CD4-positive, alpha-beta T cell treated with Interleukin-15 for 1 hour (primary cell): Measurements from ENCODE around the gene RGP1.

Source experiments
- DNase-seq: peaks from one replicate; pipeline ENCODE4 v3.0.0-alpha.2; 2020

Gene RGP1

DNA sequence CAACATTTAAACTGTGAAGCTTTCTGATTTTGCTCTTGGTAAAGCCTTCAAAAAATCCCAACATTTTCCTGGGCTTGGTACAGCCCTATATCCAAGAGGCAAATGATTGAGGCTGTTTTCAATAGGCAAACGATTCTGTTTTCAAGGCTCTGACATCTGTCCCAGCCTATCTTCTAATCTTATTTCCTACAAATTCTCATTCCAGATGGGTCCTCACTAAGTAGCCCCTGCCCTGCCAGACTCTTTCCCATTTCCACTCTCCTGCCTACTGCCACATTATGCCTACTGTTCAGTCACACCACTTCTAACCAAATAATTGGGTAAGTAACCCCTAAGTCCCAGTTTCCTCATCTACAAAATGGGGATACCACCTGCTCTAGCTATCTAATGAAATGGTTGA lies 3.5 kb upstream of the RGP1 start:
- DNase-seq, result no peak

DNA sequence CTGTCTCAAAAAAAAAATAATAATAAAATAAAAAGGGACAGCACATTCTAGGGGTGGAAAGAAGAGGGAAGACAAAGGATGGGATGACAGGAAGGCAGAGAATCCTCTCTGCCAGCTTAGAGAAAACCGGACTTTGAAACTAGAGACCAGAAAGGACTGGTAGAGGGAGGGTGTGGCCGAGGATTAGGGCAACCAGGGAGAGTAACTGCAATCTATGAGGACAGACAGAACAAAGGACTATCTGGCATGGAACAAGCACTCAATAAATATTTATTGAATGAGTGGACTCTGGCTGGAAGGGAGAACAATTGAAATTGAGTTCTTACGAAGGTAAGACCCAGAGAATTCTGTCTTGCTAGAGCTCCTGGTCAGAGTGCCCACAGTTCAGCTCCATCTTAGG lies 2.5 kb upstream of the RGP1 start:
- no peak for DNase-seq

DNA sequence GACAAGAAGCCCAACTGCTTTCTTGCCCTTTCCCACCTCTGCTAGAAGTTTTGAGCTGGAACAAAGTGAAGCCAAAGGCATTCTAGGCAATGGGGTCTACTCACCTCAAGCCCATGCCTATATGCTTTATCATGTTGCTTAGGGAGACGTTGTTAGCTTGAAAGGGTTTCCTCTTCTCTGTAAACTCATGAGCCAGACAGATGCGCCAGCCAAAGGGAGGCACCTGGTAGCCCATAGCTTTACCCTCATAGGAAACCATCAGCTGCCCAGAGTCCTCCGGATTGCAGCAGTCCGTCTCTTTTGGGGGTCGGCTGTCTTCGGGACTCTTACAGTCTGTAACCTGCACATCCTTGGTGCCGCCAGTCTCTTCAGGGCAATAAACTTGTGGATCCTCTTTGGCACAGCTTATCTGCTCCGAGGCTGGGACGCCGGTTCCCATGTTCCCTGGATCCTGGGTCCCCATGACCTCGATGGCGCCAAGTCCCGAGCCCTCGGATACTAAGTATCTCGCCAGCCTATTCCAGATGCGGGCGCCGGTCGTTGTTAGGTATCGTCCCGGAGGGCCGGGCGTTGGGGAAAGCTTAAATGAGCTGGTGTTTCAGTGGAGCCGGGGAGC lies 737 bp upstream of the RGP1 start:
- DNase-seq, result no peak

DNA sequence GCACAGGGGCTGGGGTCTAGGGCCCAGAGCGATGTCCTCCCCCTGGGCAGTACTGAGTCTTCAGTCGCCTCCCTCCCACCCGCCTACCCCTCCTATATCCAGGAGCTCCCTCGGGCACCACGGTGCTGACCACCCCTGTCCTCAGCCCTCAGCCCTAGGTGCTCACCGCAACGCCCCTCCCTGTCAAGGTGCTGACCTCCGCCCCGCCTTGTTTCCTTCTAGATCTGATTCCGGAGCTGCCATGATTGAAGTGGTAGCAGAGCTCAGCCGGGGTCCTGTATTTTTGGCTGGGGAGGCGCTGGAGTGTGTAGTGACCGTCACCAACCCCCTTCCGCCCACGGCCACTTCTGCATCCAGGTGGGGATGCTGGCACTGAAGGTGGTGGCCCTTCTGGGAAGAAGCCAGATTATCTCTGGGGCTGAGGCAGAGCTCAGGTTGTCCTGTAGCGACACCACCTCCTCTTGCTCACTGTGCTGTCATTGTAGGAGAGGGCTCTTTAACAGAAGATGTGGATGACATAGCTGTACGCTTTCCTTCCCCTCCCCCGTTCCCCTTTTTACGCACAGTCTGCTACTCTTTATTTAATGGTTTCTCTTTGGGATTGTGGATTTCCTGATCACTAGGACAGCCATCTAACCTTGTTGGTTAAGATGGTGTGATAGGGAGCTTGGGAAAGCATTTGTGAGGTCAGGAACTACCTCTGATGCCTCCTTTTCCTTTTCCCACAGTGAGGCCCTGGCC lies 598 bp downstream of the RGP1 start:
- DNase-seq, result no peak

DNA sequence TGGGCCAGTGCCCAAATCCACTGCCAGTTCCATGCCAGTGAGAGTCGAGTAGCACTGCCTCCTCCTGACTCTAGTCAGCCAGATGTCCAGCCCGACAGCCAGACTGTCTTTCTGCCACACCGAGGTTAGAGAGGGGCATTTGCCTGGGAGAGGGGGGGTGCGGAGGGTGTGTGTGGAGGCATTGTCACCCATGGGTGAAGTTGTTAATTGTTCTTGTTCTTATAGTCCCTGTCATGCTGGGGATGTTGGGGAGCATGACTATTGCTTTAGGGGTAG lies 1.1 kb downstream of the RGP1 start:
- DNase-seq, result no peak

DNA sequence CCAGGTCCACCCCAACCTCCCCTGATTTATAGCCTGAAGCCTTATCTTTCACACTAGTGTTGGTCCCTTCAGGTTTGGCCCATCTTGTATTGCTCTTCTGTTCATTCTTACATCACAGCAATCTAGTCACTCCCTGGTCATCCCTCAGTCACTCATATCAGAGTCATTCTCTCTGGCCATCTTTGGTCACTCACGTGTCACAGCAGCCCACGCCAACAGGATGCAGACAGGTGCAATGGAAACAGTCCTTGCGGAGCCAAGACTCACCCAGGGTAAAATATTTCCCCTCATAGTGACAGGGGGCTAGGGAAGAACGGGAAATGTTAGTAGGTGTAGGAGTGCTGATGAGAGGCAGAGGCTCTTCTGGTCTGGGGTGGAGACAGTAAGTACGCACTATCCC lies 4.4 kb downstream of the RGP1 start:
- DNase-seq, result no peak

DNA sequence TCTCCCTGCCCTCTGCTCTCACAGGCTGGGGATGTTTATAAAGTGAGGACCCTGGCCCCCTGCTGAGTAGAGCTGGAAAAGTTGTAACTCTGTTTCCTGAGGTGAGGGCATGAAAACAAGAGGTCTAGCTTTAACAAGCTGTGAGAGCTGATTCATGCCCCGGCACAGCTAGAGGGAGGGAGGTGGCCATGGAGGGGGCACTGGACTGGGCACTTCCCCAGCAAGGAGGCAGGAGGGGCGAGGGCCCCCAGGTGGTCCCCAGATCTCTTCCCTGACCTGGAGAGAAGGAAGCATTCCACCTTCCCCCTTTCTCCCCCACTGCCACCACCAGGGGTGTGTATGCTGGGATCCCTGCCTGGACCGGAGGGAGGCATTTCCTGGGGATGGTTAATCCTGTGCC lies 5.2 kb downstream of the RGP1 start, which contains the start of gene MSMP:
Gene MSMP (minus strand): TSS at position 13 of the 400 bp plus-strand sequence. CDS start 147 bp downstream, outside the sequence.
- DNase-seq, result no peak

DNA sequence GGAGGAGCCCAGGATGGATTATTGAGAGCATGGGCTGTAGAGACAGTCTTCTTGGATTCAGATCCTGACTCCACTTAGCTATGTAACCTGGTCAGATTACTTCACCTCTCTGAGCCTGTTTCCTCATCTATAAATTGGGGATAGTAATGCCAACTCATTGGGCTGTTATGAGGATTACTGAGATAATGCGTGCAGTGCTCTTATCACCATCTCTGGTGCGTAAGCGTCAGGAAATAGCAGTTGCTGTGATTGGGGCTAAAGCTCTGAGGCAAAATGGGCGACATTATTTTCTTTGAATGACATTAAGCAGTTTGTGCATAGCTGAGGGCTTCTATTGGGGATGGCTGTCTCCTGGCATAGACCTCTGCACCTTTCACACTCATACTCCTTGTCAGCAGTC lies 6.0 kb downstream of the RGP1 start:
- DNase-seq, result no peak

DNA sequence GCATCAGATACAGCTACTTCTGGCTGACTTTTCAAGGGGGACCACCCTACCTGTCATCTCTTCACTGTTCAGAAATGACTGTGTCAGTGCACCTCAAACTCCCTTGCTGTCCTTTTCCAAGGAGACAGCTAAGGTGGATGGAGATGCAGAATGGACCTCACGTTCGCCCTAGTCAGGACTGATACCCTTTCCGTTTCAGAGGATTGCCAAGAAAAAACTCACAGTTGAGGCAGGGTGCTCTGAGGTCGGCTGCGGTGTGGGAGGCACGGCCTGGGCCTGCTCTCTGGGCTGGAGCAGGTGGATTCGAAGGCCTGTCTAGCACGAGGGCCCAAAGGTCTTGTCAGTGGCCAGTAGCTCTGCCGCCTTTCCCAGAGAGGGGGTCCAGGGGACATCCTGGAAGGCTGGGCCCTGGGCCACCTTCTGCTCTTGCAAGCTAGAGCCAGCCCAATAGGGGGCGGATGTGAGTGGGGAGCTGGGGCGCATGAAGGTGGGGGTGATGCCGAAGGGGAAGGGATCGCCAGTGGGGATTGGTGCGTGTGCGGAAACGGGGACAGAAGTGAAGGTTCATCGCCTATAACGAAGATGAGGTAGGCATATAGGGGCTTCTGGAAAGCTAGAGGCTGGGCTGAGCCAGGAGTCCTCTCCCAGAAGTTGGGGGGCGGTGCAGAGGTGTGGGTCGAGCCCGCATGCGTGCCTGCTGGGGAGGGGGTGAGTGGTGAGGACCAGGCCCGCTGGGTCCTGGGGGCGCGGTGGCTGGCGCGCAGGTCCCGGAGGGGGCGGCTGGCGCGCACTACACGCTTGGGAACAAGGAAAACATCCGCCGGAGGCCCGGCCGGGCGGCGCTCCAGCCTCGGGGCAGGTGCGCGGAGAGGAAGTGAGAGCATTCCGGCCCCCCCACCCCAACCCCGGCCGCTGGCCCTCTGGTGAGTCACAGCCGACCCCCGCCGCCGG lies 7.5 kb downstream of the RGP1 start:
- DNase-seq, result peak; percentile 71

DNA sequence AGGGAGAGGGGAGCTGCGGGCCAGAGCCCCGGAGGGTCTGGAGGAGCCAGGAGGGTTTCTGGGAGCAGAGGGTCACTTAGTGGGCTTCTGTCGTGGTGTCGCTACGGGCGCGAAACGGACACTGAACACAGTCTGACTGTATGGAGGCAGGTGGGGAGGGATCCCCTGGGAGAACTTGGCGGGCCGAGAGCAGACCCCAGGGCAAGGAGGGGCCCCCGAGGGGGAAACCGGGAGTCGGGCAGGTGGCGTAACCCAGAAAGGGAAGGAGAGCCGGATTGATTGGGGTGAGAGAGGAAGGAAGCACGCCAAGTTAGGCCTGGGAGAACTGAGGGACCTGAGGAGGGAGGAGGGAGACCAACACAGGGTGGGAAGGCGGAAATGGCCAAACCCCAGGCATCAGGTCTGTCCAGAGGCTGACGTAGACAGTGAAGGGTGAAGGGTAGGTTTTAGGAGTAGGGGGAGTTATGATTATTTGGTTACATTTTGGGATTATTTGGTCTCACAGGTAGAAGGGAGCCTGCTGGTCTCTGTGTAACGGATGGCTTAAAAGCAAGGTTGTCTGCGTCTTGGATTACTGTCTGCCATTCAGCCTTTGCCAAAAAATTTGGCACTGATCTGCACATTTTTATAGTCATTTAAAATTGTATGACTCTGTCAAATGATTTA lies 8.3 kb downstream of the RGP1 start:
- DNase-seq, result no peak

DNA sequence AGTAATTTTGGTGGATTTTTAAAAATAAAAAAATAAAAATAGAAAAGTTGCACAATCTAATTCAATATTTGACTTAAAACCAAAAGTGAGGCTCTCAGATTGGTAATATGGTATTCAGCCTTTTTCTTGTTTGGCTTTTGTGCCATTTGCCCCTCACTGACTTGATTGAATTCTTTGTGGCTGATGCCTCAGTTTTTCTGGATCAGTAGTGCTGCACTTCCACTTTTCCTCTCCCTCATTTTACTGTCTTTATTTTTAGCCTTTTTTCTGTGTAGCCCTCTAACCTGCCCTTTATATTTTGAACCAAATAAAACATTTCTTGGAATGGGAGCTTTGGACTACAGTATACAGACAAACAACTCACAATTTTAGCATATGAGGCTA lies 8.8 kb downstream of the RGP1 start:
- DNase-seq, result no peak

DNA sequence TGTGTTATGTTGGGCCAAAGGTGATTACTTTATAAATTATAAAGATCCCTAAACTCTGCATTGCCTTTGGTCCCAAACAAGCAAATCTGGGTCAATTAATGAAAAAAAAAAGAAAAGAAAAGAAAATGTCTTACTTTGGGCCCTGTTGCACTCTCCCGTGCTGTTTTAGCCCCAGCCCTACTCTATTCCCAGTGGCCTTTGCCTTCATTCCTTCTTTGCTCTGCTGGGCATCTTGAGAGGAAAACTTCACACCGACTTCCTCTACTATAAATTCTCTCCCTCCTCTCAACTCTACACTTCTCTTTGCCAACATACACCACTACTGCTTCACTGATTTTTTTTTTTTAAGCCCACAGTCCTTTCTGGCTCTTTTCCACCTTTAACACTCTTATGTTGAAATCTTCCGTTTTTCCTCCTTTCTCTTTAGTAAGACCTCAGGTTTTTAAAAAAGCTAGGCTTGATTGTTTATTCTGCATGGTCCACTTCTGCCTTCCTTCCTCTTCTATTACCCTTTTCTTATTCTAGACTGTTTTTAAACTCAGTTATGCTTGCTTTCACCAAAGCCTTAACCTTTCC lies 9.5 kb downstream of the RGP1 start:
- DNase-seq, result no peak

DNA sequence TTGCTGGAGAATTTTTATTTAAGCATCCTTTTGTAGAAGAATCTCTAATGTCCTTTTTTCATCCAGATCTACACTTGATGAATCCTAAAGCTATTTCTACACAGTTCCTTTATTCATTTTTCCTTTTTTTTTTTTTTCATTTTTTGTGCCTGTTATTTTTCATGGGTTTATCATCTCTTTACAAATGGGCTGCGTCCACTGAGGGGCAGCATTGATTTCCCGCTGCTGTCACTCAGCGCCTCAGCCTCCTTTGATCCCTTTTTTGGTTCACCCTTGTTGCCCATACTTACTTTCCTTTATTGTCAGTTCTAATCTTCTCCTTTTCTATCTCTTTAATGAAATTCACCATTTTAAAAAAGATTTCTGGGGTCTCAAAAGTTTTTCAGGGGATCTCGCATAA lies 10.7 kb downstream of the RGP1 start:
- DNase-seq, result no peak

DNA sequence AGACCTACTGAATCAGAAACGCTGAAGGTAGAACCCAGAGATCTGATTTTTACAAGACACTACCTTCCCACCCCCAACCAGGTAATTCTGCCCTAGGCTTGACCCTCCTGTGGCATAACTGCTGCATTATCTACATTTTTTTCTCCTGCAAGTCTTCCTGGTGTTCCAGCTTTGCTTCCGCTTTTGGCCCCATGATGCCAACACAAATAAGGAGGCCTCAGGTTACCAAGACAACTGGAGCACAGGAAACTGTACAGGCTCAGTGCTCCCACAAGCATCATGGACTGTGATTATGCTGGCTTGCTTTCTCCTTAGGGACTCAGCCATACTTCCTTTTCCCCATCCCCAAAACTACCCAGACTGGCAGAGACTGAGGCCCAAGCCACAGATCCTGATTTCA lies 11.6 kb downstream of the RGP1 start:
- no peak for DNase-seq

DNA sequence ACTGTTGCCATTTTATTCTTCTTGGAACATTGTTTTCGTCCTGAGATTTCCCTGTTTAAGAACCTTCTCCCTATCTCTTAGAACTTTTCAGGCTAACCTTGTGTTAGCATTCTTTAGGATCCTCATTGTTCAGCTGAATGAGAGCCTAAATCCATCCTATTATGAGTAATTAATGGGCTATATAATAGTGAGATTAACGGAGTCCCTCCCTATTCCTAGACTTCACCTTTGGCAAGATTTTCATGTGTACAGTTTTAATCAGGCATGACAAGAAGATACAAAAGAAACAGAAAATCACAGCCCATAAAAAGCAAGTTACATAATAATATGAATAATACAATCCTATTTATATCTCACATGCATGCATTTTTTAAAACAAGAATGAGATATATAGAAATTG lies 14.1 kb downstream of the RGP1 start:
- DNase-seq, result no peak

DNA sequence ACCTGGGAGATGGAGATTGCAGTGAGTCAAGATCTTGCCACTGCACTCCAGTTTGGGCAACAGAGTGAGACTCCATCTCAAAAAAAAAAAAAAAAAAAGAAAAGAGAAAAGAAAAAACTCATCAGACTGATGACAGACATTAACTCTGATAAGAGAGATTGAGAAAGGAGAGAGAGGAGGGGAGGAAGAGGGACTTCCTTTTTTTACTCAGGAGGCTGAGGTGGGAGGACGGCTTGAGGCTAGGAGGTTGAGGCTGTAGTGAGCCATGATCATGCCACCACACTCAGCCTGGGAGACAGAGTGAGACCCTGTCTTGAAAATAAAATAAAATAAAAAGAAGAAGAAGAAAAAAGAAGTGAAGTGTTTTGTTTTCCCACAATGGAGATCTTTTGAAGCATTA lies 14.7 kb downstream of the RGP1 start:
- DNase-seq, result no peak

DNA sequence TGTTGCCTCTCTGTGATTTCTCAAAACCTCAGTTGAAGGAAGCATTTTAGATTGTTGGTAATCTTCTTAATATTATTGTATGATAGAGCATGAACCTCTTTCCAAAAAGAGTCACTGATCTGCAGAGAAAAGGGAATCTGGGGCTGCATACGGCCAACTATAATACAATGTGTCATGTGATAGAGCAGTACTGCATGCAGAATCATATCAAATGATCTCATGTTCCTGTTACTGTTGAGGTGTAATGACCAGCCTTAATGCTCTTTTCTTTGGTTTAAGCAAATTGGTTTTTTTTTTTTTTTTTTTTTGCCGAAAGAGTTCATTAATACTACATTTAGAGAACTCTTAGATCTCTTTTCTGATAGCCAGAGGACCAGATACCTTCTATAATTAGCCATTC lies 17.9 kb downstream of the RGP1 start:
- no peak for DNase-seq

DNA sequence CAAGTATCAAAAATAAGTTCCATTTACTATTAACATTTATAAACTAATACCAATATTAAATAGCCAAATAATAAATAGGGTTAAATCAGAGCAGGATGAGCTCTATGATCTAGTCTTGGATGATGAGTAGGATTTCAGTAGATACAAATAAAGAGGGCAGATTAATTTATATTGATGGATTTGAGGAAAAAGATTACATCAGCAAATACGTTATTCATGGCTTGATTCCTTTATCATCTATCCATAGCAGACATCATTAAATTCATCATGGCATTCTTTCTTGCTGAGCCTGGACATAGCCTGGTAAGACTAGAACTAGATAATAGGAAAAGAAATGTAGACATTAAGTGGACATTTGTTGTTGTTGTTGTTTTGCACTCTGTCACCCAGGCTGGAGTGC lies 18.4 kb downstream of the RGP1 start:
- DNase-seq, result no peak

DNA sequence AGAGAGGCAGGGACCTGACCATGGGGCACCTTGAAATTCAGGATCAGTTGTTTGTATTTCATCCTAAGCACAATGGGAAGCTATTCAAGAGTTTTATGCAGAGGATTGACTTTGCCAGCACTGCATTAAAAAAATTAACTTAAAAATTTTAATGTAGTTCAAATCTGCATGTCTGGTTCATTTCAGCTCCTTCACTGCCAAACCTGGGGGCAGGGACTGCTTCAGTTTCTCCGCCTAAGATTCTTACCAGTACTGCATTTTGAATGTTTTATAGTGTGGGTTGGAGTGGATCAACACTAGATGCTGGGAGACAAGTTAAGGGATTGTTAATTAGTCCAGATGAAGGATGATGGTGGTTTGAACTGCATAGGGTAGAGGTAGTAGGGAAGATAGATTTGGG lies 20.7 kb downstream of the RGP1 start:
- no peak for DNase-seq

DNA sequence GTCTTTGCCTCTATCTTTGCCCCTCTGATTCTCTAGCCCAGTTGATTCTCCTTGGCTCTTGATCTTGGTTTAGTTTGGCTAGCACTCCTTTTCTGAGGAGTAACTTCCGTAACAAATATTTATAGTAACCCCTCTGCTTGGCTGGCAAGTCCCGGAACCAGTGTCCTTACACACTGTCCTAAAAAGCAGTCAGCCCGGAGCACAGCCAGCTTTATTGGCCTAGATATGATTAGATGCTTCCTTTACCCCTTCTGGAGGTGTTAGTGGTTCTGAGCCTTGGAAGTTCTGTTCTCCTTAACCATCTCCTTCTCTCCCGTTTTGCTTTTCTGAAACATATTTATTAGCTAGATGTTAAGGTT lies 22.0 kb downstream of the RGP1 start:
- DNase-seq, result no peak

DNA sequence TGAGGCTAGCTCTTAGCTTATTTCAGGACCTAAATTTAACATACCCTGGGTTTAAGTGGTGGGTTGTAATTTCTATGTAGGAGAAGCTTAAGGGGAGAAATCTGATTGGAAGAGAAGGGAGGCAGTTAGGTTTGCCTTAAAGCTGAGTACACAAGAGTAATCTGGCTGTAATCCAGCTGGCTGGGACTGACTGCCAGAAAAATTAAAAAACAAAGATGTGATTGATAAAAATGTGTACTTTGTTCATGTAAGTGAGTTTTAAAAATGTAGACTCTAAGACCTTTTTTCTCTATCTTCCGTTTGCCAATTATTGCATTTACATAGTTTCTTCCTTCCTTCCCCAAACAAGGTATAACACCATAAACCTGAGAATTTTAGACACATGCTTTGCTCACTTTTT lies 22.4 kb downstream of the RGP1 start:
- no peak for DNase-seq

DNA sequence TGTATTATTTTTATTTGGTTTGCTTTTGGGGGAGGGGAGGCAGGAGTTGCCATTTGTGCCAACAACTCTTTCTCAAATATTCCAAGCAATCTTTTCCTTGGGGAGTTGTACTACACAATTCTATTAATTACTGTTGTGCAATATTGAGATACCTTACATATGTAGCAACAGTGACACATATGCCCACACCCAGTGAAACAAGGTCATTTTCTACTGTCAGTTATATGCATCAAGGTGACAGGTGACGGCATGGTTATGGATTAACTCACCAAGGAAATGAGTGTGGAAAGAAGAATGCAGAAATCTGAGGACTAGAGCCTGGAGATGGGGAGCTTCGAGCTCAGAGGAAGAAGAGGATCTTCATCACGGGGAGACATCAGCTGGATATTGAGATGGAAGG lies 22.9 kb downstream of the RGP1 start:
- no peak for DNase-seq

DNA sequence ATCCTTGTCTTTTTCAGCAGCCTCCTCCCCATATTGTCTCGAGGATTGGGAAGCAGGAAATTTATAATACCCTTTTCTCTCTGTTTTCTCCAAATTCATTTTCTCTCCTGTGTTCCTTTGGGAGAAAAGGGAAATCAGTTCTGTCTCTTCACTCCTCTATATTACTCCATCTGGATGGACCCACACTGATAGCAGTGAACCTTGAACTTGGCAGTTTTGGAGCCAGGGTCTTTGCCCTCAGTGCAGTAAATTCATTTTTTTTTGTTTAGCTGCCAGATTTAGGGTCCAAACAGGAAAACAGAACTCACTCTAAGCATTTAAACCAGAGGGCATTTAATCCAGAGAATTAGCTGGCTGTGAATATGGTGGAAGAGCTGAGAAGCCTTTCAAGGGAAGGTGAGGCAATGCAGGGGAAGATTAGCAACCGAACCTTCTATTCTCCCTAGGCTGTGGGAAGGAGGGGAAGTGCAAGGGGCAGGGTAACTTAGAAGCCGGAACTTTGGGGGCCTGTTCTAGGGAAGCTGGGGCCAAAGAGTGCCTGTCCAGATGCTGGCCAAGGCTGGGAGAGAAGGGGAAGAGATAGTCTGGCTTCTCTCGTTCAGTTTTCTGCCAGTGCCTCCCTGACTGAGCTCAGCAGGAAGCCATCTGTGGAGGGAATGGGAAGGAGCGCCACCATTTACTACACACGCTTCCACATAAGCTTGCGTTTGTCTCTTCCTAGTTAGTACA lies 26.0 kb downstream of the RGP1 start:
- DNase-seq, result no peak
